HepG2 (cell line): ENCODE measurements around the gene JPT1. TPM values are rescaled to one million over a fixed set of nuclear protein-coding genes. Genes with fewer than 3 reads are reported as not detected.
A peak's percentile ranks its signal among the peaks of the same experiment; 100 is the strongest.

Experiments
- FOSL2 ChIP-seq: sonication (generic); formaldehyde crosslinking; IDR thresholded peaks from 2 replicates; pipeline ENCODE4 v1.4.0; 2020; ENCODE audit warnings: missing genetic modification reagents
- HDAC2 ChIP-seq: sonication (generic); formaldehyde crosslinking; IDR thresholded peaks from 2 replicates; pipeline ENCODE4 v1.4.0; 2020; ENCODE audit warnings: missing genetic modification reagents
- HDAC6 ChIP-seq: fragments of 200-600 bp; sonication (generic); IDR thresholded peaks from 2 replicates; pipeline ENCODE4 v1.7.0; 2017; ENCODE audit warnings: mild to moderate bottlenecking, antibody characterized with exemption, low read length, low read depth
- MEIS1 ChIP-seq: sonication (generic); formaldehyde crosslinking; IDR thresholded peaks from 2 replicates; pipeline ENCODE4 v1.9.0; 2021; ENCODE audit warnings: mild to moderate bottlenecking, missing genetic modification reagents, moderate library complexity, borderline replicate concordance
- SOX6 ChIP-seq, 2 experiments: fragments of 450-650 bp in 1 of 2; sonication (generic) in 1 of 2; formaldehyde crosslinking in 1 of 2; IDR thresholded peaks; 2 replicates each; pipeline versions ENCODE4 v1.4.0 to v1.6.1; 2017 to 2020; ENCODE audit warnings: antibody characterized with exemption in 1 of 2, mild to moderate bottlenecking in 1 of 2, missing genetic modification reagents in 1 of 2
- TFAP4 ChIP-seq: sonication (generic); IDR thresholded peaks from 2 replicates; pipeline ENCODE4 v1.6.1; 2016; ENCODE audit warnings: low read depth, borderline replicate concordance
- ZHX2 ChIP-seq, 2 experiments: sonication (generic) in 1 of 2; formaldehyde crosslinking in 1 of 2; IDR thresholded peaks; 2 replicates each; pipeline versions ENCODE4 v1.6.1 to v1.9.0; 2014 to 2022; ENCODE audit warnings: antibody characterized with exemption in 1 of 2, borderline replicate concordance in 1 of 2, inconsistent platforms in 1 of 2, low read depth in 1 of 2, missing genetic modification reagents in 1 of 2
- ZNF460 ChIP-seq: sonication (generic); formaldehyde crosslinking; IDR thresholded peaks from 2 replicates; pipeline ENCODE4 v1.5.1; 2020; ENCODE audit warnings: missing genetic modification reagents, mild to moderate bottlenecking, borderline replicate concordance
- ZNF569 ChIP-seq: sonication (generic); formaldehyde crosslinking; IDR thresholded peaks from 2 replicates; pipeline ENCODE4 v1.5.0; 2020; ENCODE audit warnings: mild to moderate bottlenecking, missing genetic modification reagents, moderate library complexity, borderline replicate concordance
- ZNF772 ChIP-seq: sonication (generic); formaldehyde crosslinking; IDR thresholded peaks from 2 replicates; pipeline ENCODE4 v1.5.0; 2020; ENCODE audit warnings: mild to moderate bottlenecking, missing genetic modification reagents
- ZNF790 ChIP-seq: sonication (generic); formaldehyde crosslinking; IDR thresholded peaks from 2 replicates; pipeline ENCODE4 v1.8.0; 2022; ENCODE audit warnings: missing genetic modification reagents, mild to moderate bottlenecking, borderline replicate concordance
- ZNF879 ChIP-seq: sonication (generic); formaldehyde crosslinking; IDR thresholded peaks from 2 replicates; pipeline ENCODE4 v1.8.1; 2023; ENCODE audit warnings: missing genetic modification reagents
- ZSCAN22 ChIP-seq: sonication (generic); formaldehyde crosslinking; IDR thresholded peaks from 2 replicates; pipeline ENCODE4 v1.4.0; 2020; ENCODE audit warnings: mild to moderate bottlenecking, missing genetic modification reagents
- ZSCAN25 ChIP-seq: sonication (generic); formaldehyde crosslinking; IDR thresholded peaks from 2 replicates; pipeline ENCODE4 v1.8.0; 2022; ENCODE audit warnings: mild to moderate bottlenecking, missing genetic modification reagents
- polyA plus RNA-seq, 8 experiments: library from polyadenylated mRNA; depleted of rRNA in 3 of 8; stranded (reverse) in 7 of 8; unstranded in 1 of 8; fragments of >200 nt; fragmentation: Illumina TruSeq in 4 of 8; extraction: Trizol in 4 of 8; gene quantifications; 2 replicates each; pipeline versions ENCODE4 v1.2.1 to v1.2.3, GENCODE V29; 2011 to 2016; ENCODE audit warnings: low read depth in 4 of 8, missing spikeins in 1 of 8, mixed read lengths in 1 of 8; ENCODE audit not compliant: insufficient read depth in 1 of 8
- total RNA-seq, 5 experiments: library from RNA; depleted of rRNA; stranded (reverse); fragments of >200 nt; fragmentation: Illumina TruSeq; extraction: Trizol; gene quantifications; 2 replicates each; pipeline ENCODE4 v1.2.3, GENCODE V29; 2016; ENCODE audit warnings: low read depth in 1 of 5
- TF ChIP-seq, protein P1 (sequence below): sonication (generic); formaldehyde crosslinking; IDR thresholded peaks from 2 replicates; pipeline ENCODE4 v1.4.0; 2020; ENCODE audit warnings: missing genetic modification reagents, mild to moderate bottlenecking, borderline replicate concordance
- TF ChIP-seq, protein P2 (sequence below): sonication (generic); formaldehyde crosslinking; IDR thresholded peaks from 2 replicates; pipeline ENCODE4 v1.4.0; 2020; ENCODE audit warnings: missing genetic modification reagents, mild to moderate bottlenecking, borderline replicate concordance

Gene JPT1
- total and polyA plus RNA-seq, 2 of the 13 experiments (the other 11 are each of a cell fraction or from before 2014, with no cell fraction given), result 43.3 to 256 TPM

DNA sequence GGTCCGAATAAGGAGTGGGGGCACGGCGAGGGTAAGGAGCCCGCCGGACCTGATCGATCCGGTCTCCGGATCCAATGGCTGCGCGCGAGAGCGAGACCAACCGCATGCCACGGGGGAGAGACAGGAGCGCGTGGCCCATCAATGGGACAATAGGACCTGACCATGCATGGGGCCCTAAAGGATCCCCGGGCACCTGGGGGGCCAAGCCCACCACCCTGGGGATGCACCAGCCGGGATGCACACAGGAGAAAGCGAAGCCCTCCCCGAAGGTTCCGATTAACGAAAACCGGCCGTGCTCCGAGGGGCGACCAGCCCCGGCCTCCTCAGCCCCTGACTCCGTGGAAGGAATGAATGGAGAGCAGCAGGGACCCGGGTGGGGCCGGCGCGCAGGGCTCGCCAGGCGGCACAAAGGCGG lies 525 bp downstream of the JPT1 start (continued):
- TF ChIP-seq ZHX2 (IDR thresholded peaks at IDR 0.05; ENCODE audit: low read depth) (no peak), ZHX2 (CRISPR knock-in tag; IDR thresholded peaks at IDR 0.05; ENCODE audit: borderline replicate concordance) (no peak), SOX6 (IDR thresholded peaks at IDR 0.05) (no peak), SOX6 (CRISPR knock-in tag; IDR thresholded peaks at IDR 0.05) (no peak), ZNF879 (CRISPR knock-in tag) (no peak; the same call in 1 of the 2 replicates), ZNF772 (CRISPR knock-in tag) (no peak), ZNF569 (CRISPR knock-in tag) (no peak), FOSL2 (no peak), ZNF790 (CRISPR knock-in tag) (no peak), ZSCAN22 (CRISPR knock-in tag) (no peak), ZSCAN25 (CRISPR knock-in tag) (no peak), MEIS1 (CRISPR knock-in tag) (no peak; the same call in 1 of the 2 replicates), ZNF460 (CRISPR knock-in tag) (no peak; the same call in 1 of the 2 replicates), HDAC2 (CRISPR knock-in tag) (0 out of 2 replicates have a peak, but pooled peaks have one; percentile 37), HDAC6 (no peak), TFAP4 (no peak)
- TF ChIP-seq, protein P1, sequence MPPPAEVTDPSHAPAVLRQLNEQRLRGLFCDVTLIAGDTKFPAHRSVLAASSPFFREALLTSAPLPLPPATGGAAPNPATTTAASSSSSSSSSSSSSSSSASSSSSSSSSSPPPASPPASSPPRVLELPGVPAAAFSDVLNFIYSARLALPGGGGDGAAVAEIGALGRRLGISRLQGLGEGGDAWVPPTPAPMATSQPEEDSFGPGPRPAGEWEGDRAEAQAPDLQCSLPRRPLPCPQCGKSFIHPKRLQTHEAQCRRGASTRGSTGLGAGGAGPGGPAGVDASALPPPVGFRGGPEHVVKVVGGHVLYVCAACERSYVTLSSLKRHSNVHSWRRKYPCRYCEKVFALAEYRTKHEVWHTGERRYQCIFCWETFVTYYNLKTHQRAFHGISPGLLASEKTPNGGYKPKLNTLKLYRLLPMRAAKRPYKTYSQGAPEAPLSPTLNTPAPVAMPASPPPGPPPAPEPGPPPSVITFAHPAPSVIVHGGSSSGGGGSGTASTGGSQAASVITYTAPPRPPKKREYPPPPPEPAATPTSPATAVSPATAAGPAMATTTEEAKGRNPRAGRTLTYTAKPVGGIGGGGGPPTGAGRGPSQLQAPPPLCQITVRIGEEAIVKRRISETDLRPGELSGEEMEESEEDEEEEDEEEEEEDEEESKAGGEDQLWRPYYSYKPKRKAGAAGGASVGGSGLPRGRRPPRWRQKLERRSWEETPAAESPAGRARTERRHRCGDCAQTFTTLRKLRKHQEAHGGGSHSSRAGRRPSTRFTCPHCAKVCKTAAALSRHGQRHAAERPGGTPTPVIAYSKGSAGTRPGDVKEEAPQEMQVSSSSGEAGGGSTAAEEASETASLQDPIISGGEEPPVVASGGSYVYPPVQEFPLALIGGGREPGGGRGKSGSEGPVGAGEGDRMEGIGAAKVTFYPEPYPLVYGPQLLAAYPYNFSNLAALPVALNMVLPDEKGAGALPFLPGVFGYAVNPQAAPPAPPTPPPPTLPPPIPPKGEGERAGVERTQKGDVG (CRISPR knock-in tag), result no peak
- TF ChIP-seq, protein P2, sequence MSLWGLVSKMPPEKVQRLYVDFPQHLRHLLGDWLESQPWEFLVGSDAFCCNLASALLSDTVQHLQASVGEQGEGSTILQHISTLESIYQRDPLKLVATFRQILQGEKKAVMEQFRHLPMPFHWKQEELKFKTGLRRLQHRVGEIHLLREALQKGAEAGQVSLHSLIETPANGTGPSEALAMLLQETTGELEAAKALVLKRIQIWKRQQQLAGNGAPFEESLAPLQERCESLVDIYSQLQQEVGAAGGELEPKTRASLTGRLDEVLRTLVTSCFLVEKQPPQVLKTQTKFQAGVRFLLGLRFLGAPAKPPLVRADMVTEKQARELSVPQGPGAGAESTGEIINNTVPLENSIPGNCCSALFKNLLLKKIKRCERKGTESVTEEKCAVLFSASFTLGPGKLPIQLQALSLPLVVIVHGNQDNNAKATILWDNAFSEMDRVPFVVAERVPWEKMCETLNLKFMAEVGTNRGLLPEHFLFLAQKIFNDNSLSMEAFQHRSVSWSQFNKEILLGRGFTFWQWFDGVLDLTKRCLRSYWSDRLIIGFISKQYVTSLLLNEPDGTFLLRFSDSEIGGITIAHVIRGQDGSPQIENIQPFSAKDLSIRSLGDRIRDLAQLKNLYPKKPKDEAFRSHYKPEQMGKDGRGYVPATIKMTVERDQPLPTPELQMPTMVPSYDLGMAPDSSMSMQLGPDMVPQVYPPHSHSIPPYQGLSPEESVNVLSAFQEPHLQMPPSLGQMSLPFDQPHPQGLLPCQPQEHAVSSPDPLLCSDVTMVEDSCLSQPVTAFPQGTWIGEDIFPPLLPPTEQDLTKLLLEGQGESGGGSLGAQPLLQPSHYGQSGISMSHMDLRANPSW, result no peak
